ENCODE measurements around the gene CNGA3. TPM values are rescaled to one million over a fixed set of nuclear protein-coding genes. Genes with fewer than 3 reads are reported as not detected.

Gene CNGA3
- total RNA-seq, 1 experiment from 2014 or later = not detected

DNA sequence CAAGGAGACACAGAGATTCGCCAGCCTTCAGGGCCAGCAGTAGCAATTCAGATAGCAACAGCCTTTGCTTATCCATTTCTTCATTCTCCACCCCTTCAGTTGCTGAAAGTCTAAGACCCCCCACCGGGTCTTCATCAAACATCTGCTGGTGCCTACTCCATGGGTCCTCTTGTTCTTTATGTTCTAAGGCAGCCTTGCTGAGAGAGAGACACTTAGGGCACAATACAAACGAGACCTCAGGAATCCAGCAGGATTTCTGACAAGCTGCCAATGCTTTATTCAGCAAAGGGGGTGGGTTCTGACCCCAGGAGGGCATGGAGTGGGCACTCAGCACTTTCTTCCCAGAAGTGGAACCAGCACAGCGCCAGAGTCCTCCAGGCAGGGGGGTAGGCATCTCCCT is 36.2 kb upstream of the CNGA3 start:
- ChIA-PET POLR2A (ENCODE audit: unreplicated experiment) (no interaction called here), CTCF (no interaction called here)
- ATAC-seq = no peak
- Histone ChIP-seq H4K20me1 (ENCODE audit: low read length) (no peaks in the 10 kb centered on the region), H2AFZ (ENCODE audit: low read length) (no peak overlapping the region), H3K4me2 (ENCODE audit: low read length) (no peak overlapping the region), H3K4me3 (ENCODE audit: low read length) (no peak overlapping the region), H3K9me3 (ENCODE audit: low read length) (no peaks in the 10 kb centered on the region), H3K79me2 (ENCODE audit: low read length) (no peaks in the 10 kb centered on the region), H3K27ac (ENCODE audit: low read length) (no peak overlapping the region), H3K9me2 (replicated peaks; ENCODE audit: low read length) (no peaks in the 10 kb centered on the region), H3K4me1 (ENCODE audit: insufficient read depth, low read length) (no peaks in the 10 kb centered on the region), H3K36me3 (ENCODE audit: low read depth, low read length) (no peaks in the 10 kb centered on the region), H3K27me3 (ENCODE audit: low read length) (no peaks in the 10 kb centered on the region), H3K9ac (ENCODE audit: low read length) (no peak overlapping the region), H3F3A (ENCODE audit: low read length, unreplicated experiment) (no peaks in the 10 kb centered on the region)
- intact Hi-C loops (cut with micrococcal nuclease) = no loop called here
- BruUV-seq (replicated peaks) = no TSS peak
- no peak for TF ChIP-seq EZH2phosphoT487 (IDR thresholded peaks at IDR 0.05; ENCODE audit: borderline replicate concordance, low read length)
- TF ChIP-seq EZH2 (IDR thresholded peaks at IDR 0.05; ENCODE audit: low read length, unreplicated experiment) = no peak
- TF ChIP-seq CTCF (conservative IDR thresholded peaks at IDR 0.05; ENCODE audit: low read depth, low read length) = no peak
- DNase-seq = no peak

DNA sequence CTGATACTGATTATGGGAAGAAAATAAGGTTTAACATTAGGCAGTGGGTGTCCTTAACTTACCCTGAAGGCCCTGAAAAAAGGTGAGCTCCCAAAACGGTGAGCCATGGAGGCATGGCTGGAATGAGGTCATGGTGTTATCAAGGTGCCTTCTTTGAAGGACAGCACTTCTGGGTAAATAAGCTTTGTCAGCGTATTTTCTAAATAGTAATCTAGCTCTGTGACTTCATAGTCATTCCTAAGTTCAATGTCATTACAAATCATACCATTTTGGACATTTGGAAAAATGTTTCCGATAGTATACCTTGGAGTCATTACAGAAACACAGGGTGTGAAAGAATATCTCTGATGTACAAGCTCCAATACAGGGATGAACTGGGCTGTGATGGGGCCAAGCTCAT is 35.2 kb upstream of the CNGA3 start:
- POLR2A ChIA-PET (ENCODE audit: unreplicated experiment) = no interaction called here
- no TSS peak for BruUV-seq (replicated peaks)
- CTCF ChIA-PET = no interaction called here
- Histone ChIP-seq H3K9ac (ENCODE audit: low read length) (no peak overlapping the region), H2AFZ (ENCODE audit: low read length) (no peak overlapping the region), H3K9me2 (replicated peaks; ENCODE audit: low read length) (no peaks in the 10 kb centered on the region), H3K9me3 (ENCODE audit: low read length) (no peaks in the 10 kb centered on the region), H4K20me1 (ENCODE audit: low read length) (no peaks in the 10 kb centered on the region), H3K27ac (ENCODE audit: low read length) (no peak overlapping the region), H3F3A (ENCODE audit: low read length, unreplicated experiment) (no peaks in the 10 kb centered on the region), H3K36me3 (ENCODE audit: low read depth, low read length) (no peaks in the 10 kb centered on the region), H3K4me2 (ENCODE audit: low read length) (no peak overlapping the region), H3K4me1 (ENCODE audit: insufficient read depth, low read length) (no peaks in the 10 kb centered on the region), H3K79me2 (ENCODE audit: low read length) (no peaks in the 10 kb centered on the region), H3K27me3 (ENCODE audit: low read length) (no peaks in the 10 kb centered on the region), H3K4me3 (ENCODE audit: low read length) (no peak overlapping the region)
- intact Hi-C loops (cut with micrococcal nuclease) = no loop called here
- ATAC-seq = no peak
- TF ChIP-seq EZH2phosphoT487 (IDR thresholded peaks at IDR 0.05; ENCODE audit: borderline replicate concordance, low read length) (no peak), CTCF (conservative IDR thresholded peaks at IDR 0.05; ENCODE audit: low read depth, low read length) (no peak), EZH2 (IDR thresholded peaks at IDR 0.05; ENCODE audit: low read length, unreplicated experiment) (no peak)
- no peak for DNase-seq

DNA sequence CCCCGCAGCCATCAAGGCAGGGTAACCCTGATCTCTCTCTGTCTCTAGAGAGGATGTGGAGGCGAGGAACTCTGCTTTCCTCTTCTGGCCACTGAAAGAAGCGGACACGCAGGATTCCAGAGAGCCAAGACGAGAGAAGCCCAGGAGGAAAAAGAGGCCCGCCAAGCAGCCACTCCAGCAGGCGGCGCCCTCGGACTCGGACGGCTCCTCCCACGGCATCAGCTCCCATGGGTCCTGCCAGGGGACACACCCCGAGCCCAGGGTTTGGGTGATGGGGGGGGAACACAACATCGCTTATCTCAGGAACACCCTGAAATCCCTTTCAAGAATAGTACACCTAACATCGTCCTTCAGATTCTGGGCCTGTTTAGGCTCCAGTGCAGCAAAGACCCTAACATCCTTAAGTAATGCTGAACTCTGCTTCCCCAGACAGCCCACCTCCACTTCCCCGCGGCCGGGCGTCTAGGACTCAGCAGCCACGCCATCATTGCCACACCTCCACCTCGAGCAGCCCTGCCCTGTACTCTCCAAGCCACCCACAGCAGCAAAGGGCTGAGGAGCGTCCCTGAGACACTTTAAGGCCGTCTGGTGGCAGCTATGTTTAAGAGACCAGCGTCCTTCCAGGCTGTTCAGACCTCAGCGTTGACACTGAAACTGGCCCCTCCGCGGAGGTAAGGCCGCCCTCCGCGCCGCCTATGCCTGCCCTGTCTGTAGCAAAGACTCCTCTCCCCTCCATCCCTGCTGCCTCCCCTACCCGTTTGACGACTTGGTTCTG is 34.3 kb upstream of the CNGA3 start:
- DNase-seq (no peak), ATAC-seq (no peak)
- TF ChIP-seq EZH2phosphoT487 (IDR thresholded peaks at IDR 0.05; ENCODE audit: borderline replicate concordance, low read length) = no peak
- no peak; the same call in 1 of the 2 replicates for TF ChIP-seq CTCF (conservative IDR thresholded peaks at IDR 0.05; ENCODE audit: low read depth, low read length)
- TF ChIP-seq EZH2 (IDR thresholded peaks at IDR 0.05; ENCODE audit: low read length, unreplicated experiment) = no peak
- intact Hi-C loops (cut with micrococcal nuclease) = no loop called here
- Histone ChIP-seq H2AFZ (ENCODE audit: low read length) (no peak overlapping the region), H3K9me2 (replicated peaks; ENCODE audit: low read length) (no peaks in the 10 kb centered on the region), H4K20me1 (ENCODE audit: low read length) (no peaks in the 10 kb centered on the region), H3K27ac (ENCODE audit: low read length) (no peak overlapping the region), H3K9ac (ENCODE audit: low read length) (no peak overlapping the region), H3K27me3 (ENCODE audit: low read length) (no peaks in the 10 kb centered on the region), H3K4me1 (ENCODE audit: insufficient read depth, low read length) (no peaks in the 10 kb centered on the region), H3K79me2 (ENCODE audit: low read length) (no peaks in the 10 kb centered on the region), H3K9me3 (ENCODE audit: low read length) (no peaks in the 10 kb centered on the region), H3F3A (ENCODE audit: low read length, unreplicated experiment) (no peaks in the 10 kb centered on the region), H3K4me3 (ENCODE audit: low read length) (no peak overlapping the region), H3K36me3 (ENCODE audit: low read depth, low read length) (no peaks in the 10 kb centered on the region), H3K4me2 (ENCODE audit: low read length) (no peak overlapping the region)
- POLR2A ChIA-PET (ENCODE audit: unreplicated experiment) = no interaction called here
- CTCF ChIA-PET = no interaction called here
- no TSS peak for BruUV-seq (replicated peaks)

All from PC-3 (cell line).